ENCODE results near the gene MALL.
"Not testable (repeated sequence)": the region's sequence is repeated elsewhere in the genome, so short reads cannot be mapped to it uniquely, and the experiment has no call there.

Gene MALL

GRCh38 chr2:110115291-110116032 is at the start of gene MALL:
MALL (minus strand) TSS chr2:110115822; CDS start chr2:110115792, 30 bp downstream.
- no peak for DNase-seq

- peak; percentile 3 to 42 for DNase-seq
Observed at GRCh38 chr2:110157153-110157793, 41.7 kb upstream of the MALL start.

GRCh38 chr2:110154828-110155227 is 39.2 kb upstream of the MALL start:
- not testable (repeated sequence) for DNase-seq

GRCh38 chr2:110154188-110154587 is 38.6 kb upstream of the MALL start:
- DNase-seq: not testable (repeated sequence)

- no peak for DNase-seq
Observed at GRCh38 chr2:110153416-110153815, 37.8 kb upstream of the MALL start.

- no peak for DNase-seq
Observed at GRCh38 chr2:110152943-110153342, 37.3 kb upstream of the MALL start.

- no peak for DNase-seq
Observed at GRCh38 chr2:110149330-110150220, 34.0 kb upstream of the MALL start.

- no peak for DNase-seq
Observed at GRCh38 chr2:110146945-110147332, 31.3 kb upstream of the MALL start.

- DNase-seq: no peak
Observed at GRCh38 chr2:110146183-110146944, 30.7 kb upstream of the MALL start.

GRCh38 chr2:110143982-110144381 is 28.4 kb upstream of the MALL start:
- DNase-seq: no peak

- DNase-seq: no peak
Observed at GRCh38 chr2:110140401-110140800, 24.8 kb upstream of the MALL start.

- no peak for DNase-seq
Observed at GRCh38 chr2:110134025-110134424, 18.4 kb upstream of the MALL start.

GRCh38 chr2:110131166-110131565 is 15.5 kb upstream of the MALL start:
- DNase-seq: no peak

- no peak for DNase-seq
Observed at GRCh38 chr2:110130757-110131156, 15.1 kb upstream of the MALL start.

- DNase-seq: no peak
Observed at GRCh38 chr2:110126906-110127305, 11.3 kb upstream of the MALL start.

GRCh38 chr2:110126086-110126773 is 10.6 kb upstream of the MALL start:
- DNase-seq: no peak

- no peak for DNase-seq
Observed at GRCh38 chr2:110124939-110125691, 9.5 kb upstream of the MALL start.

- DNase-seq: no peak
Observed at GRCh38 chr2:110124038-110124825, 8.6 kb upstream of the MALL start.

GRCh38 chr2:110121592-110121991 is 6.0 kb upstream of the MALL start:
- DNase-seq: no peak

GRCh38 chr2:110121052-110121334 is 5.4 kb upstream of the MALL start:
- DNase-seq: no peak
